ENCODE results near the gene PCTP.

- TF ChIP-seq POLR2A (IDR thresholded peaks at IDR 0.05) (no peak), CTCF (IDR thresholded peaks at IDR 0.05) (no peak)
These were observed 27.7 kb downstream of the PCTP start for GRCh38 chr17:55778389-55779118.

Data from vagina (tissue), 2 donors.